ENCODE measurements around the gene IRAK4. TPM values are rescaled to one million over a fixed set of nuclear protein-coding genes. Genes with fewer than 3 reads are reported as not detected.

Gene IRAK4
- total and polyA plus RNA-seq, 2 donors (not counting 3 experiments of a cell fraction or from before 2014, with no cell fraction given) = 10.8 to 13.1 TPM

DNA sequence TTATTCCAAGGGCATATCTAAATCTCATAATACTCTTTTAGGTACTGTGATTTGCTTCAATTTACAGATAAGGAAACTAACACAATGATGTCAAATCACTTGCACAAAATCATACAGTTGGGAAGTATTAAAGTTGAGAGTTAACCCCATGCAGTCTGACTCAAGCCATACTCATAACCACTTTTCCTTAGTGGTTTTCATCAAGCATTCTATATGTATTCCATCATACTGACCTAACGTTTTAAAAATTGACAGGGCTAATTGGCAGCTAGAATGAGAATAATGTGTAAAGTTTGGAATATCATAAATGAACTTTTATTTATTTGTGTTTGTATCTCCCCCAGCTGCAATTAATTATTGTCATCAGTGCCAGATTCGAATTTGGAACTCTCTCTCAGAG is 21.1 kb upstream of the IRAK4 start:
- Histone ChIP-seq H2AFZ (ENCODE audit: low read depth, low read length) (no peak overlapping the region), H3K9me1 (replicated peaks; ENCODE audit: control insufficient read depth, extremely low read depth, insufficient read depth, low read length) (no peaks in the 10 kb centered on the region), H3K9ac (replicated peaks; ENCODE audit: extremely low read depth, insufficient read depth, low read length) (no peak overlapping the region), H3K4me1 (ENCODE audit: control insufficient read depth, extremely low read depth, insufficient read depth, low read length) (no peaks in the 10 kb centered on the region), H4K20me1 (replicated peaks; ENCODE audit: control insufficient read depth, extremely low read depth, insufficient read depth, low read length) (no peaks in the 10 kb centered on the region), H3K4me3 (replicated peaks in 1 of 3; ENCODE audit: insufficient read depth in 1 of 3, low read depth in 1 of 3, low read length in 3 of 3) (no peak overlapping the region), H3K36me3 (ENCODE audit: control insufficient read depth in 2 of 2, extremely low read depth in 1 of 2, insufficient read depth in 2 of 2, low read length in 2 of 2) (peaks cover 0 to 2% of the 10 kb centered on the region in 2 experiments), H3K4me2 (ENCODE audit: insufficient read depth, low read length) (no peak overlapping the region), H3K27ac (ENCODE audit: insufficient read depth, low read depth, low read length) (no peak overlapping the region), H3K79me2 (ENCODE audit: control insufficient read depth, insufficient read depth, low read length) (no peaks in the 10 kb centered on the region), H3K9me3 (replicated peaks; ENCODE audit: control insufficient read depth, insufficient read depth, low read length) (no peaks in the 10 kb centered on the region), H3K27me3 (ENCODE audit: control insufficient read depth in 2 of 2, insufficient read depth in 2 of 2, low read length in 2 of 2) (no peaks in the 10 kb centered on the region)
- CTCF ChIA-PET = no interaction called here
- TF ChIP-seq, protein P1, sequence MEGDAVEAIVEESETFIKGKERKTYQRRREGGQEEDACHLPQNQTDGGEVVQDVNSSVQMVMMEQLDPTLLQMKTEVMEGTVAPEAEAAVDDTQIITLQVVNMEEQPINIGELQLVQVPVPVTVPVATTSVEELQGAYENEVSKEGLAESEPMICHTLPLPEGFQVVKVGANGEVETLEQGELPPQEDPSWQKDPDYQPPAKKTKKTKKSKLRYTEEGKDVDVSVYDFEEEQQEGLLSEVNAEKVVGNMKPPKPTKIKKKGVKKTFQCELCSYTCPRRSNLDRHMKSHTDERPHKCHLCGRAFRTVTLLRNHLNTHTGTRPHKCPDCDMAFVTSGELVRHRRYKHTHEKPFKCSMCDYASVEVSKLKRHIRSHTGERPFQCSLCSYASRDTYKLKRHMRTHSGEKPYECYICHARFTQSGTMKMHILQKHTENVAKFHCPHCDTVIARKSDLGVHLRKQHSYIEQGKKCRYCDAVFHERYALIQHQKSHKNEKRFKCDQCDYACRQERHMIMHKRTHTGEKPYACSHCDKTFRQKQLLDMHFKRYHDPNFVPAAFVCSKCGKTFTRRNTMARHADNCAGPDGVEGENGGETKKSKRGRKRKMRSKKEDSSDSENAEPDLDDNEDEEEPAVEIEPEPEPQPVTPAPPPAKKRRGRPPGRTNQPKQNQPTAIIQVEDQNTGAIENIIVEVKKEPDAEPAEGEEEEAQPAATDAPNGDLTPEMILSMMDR (IDR thresholded peaks at IDR 0.05; ENCODE audit: extremely low read depth in 1 of 2, insufficient read depth in 1 of 2, low read depth in 1 of 2, low read length in 2 of 2) = no peak
- TF ChIP-seq EZH2 (IDR thresholded peaks at IDR 0.05; ENCODE audit: borderline replicate concordance, low read depth, low read length, severe bottlenecking) = no peak
- no peak for TF ChIP-seq GATA2 (IDR thresholded peaks at IDR 0.05; ENCODE audit: insufficient read depth, insufficient read length, low read depth, low read length)
- TF ChIP-seq JUN (IDR thresholded peaks at IDR 0.05; ENCODE audit: borderline replicate concordance, insufficient read depth, insufficient read length, low read depth) = no peak
- no peak for TF ChIP-seq MYC (IDR thresholded peaks at IDR 0.05; ENCODE audit: low read depth, low read length)
- no peak for TF ChIP-seq POLR2A (IDR thresholded peaks at IDR 0.05; ENCODE audit: low read depth, low read length)
- TF ChIP-seq FOS (IDR thresholded peaks at IDR 0.05; ENCODE audit: borderline replicate concordance, insufficient read depth, low read length) = peak; percentile 31
- TF ChIP-seq, protein P2, sequence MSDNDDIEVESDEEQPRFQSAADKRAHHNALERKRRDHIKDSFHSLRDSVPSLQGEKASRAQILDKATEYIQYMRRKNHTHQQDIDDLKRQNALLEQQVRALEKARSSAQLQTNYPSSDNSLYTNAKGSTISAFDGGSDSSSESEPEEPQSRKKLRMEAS (IDR thresholded peaks at IDR 0.05; ENCODE audit: insufficient read depth, insufficient read length) = no peak
- intact Hi-C loops (cut with micrococcal nuclease) (no loop called here), dilution Hi-C loops (cut with MboI; ENCODE audit: extremely low pct_ligation_motif_present, low sequenced_read_pairs) (no loop called here)
- no peak for FAIRE-seq
- BruUV-seq (replicated peaks) = no TSS peak
- no peak for DNase-seq (ENCODE audit: low read depth, low spot score)
- POLR2A ChIA-PET = no interaction called here
